T follicular helper cell (primary cell): Measurements from ENCODE around the gene WDR93.

Experiments
- DNase-seq: peaks from one replicate; pipeline ENCODE4 v3.0.0-alpha.2; 2020; ENCODE audit warnings: low read depth

The WDR93 gene

DNA sequence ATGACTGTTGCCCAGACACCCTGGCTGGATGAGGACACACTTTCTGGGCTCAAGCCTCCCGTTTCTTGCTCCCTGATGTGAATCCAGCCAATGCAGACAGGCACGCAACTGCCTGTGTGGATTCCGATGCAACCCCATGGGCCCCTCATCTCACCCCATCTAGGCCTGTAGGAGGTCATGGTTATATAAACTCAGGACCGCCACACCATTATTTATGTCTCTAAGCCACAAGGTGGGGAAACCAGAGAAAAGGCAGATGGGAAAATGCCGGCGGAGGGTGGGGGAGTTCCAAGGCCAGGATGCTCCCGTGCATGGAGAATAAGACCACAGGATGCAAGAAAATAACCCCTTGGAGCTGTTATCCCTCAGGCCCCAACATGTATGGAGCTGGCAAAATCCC lies 58.4 kb downstream of the WDR93 start:
- DNase-seq = no peak

DNA sequence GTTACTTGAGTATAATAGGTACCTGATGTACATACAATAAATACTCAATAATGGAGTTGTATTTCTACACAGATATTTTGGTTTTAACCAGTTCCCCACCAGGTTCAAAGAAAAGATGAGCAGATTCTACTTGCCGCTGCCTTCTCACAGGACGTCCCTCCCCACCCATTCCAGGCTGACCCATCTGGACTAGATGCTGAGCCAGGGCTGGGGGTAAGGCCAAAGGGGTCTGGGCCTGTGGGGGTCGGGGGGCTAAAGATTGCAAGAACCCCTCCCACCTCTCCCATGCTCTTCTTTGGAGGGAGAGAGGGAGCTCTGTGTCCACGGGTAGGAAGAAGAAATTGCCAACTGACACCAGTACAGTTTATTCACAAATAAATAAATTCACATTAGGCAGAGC lies 58.9 kb downstream of the WDR93 start:
- DNase-seq = no peak

DNA sequence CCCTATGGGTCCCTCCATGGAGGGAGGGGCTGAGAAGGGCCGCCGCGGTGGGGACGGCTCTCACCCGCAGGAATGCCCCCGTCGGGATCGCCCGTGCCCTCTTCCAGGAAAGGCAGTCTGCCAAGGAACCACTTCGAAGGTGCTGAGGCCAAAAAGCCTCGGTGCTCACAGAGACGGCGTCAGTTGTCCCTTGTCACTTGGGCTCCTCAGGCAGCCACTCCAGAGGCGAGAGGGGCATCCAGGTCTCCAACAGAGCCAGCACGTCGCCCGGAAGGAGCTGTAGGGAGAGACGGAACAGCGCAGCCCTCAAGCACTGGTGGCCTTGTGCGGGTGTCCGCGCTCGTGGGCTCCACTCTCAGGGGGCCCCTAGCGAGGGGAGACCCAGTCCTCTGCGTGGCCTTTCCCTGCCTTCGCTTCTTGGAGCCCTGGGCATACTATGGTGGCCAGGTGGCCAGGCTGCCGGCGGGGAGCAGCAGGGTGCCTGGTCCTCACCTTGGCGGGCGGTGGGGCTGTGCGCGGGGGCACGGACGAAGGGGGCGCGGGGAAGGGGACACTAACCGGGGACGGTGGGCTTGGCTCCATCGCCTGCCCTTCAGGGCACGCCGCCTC lies 59.4 kb downstream of the WDR93 start:
- DNase-seq = no peak

DNA sequence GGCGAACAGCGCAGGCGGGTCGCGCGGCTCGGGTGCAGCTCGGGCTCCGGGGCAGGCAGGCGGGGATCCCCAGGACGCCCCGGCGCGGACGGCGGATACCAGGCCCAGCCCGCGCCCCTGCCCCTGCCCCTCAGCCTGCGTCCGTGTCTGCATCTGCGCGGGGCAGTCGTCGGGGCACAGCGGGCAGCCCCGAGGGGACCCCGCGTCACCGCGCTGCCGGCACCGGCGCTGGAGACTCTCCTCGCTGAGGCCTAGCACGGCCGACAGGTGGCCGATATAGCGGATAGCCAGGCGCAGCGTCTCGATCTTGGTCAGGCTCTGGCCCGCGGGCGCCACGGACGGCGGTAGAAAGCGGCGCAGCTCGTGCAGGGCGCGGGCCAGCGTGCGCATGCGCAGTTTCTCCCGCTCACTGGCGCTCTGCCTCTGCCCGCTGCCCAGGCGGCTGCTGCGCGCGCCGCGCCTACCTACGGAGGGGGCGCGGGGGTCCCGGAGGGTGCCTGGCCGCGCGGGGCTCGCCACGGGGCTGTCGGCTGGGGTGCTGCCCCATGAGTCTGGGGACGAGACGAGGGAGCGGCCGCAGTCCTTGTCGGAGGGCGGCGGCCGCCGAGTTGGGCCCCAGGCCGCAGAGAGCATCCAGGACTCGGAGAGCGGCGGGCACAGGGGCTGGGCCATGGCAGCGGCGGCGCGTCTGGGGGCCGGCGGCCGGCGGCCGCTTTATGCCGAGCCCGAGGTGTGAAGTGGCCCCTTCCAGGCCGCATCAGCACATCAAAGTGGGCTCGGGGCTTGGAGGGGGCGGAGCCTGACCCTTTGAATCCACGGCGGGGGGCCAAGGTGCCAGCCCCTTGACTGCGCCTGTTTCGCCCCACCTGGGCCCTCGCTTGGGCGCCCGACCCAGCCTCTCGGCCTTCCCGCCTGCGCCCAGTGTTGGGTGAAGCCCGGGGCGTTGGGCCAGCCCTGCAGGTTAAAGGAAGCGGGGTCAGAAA lies 60.2 kb downstream of the WDR93 start, which contains the start of gene MESP1:
TSS of gene MESP1 (minus strand) at position 690 of the 983 bp plus-strand sequence. CDS start at position 672, 18 bp downstream.
- DNase-seq = peak; percentile 73

- DNase-seq = no peak
Measured at GRCh38 chr15:89751748-89752147, 61.1 kb downstream of the WDR93 start.

- no peak for DNase-seq
Measured at GRCh38 chr15:89753855-89754254, 63.2 kb downstream of the WDR93 start.

DNA sequence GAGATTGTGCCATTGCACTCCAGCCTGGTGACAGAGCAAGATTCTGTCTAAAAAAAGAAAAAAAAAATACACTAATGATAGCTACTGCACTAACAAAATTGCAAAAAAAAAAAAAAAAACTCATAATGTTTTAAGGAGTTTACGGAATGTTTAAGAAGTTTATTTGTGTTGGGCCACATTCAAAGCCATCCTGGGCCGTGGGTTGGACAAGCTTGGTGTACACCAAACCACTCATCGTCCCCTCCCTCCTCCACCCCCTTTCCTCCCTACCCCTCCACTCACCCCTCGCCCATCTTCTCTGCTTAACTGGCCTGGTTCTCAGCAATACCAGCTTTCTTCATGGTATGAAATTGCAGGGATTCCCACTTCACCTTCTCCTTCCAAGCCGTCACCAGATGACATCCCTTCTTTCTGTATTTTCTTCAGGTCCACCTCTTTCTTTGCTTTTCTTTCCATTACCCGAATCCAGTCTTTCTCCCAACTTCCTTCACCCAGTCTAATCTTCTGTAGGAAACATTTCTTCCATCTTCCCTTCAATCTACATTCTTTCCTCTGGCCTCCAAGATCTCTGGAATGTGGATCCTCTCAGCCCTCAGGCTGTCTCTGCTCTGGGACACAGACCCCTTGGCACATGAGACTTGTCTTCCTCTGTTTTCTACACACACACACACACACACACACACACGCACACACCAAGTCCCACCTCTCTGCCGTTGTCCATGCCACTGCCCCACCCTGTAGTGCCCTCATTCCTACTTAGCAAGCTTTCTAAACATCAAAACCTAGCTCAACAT lies 63.9 kb downstream of the WDR93 start:
- DNase-seq = no peak

DNA sequence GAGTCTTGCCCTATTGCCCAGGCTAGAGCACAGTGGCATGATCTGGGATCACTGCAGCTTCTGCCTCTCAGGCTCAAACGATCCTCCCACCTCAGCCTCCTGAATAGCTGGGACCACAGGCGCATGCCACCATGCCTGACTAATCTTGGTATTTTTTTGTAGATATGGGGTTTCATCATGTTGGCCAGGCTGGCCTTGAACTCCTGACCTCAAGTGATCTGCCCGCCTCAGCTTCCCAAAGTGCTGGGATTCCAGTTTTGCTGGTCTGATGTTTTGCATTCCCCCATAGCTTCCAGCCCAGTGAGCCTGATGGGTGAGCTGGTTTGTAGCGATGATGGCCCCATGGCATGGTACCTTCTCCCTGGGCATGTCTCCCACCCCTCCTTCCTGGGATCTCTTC lies 65.1 kb downstream of the WDR93 start:
- no peak for DNase-seq

DNA sequence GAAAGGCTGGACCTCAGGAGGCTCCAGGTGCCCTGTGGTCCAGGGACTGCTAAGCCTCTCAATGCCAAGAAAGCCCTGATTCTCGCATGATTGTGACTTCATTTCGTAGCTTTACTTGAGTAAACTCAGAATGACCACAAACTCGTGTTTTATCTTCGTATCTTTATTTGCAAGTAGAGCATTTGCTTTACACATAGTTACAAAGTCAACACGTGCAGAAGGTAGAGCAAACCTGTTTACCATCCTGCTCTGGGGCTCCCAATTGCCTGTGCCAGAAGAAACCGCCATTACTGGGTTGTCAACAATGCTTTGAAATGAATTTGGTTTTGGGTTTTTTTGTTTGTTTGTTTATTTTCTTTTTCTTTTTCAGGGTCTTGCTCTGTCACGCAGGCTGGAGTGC lies 66.3 kb downstream of the WDR93 start:
- DNase-seq = no peak

GRCh38 chr15:89758283-89758682 lies 67.7 kb downstream of the WDR93 start:
- no peak for DNase-seq

DNA sequence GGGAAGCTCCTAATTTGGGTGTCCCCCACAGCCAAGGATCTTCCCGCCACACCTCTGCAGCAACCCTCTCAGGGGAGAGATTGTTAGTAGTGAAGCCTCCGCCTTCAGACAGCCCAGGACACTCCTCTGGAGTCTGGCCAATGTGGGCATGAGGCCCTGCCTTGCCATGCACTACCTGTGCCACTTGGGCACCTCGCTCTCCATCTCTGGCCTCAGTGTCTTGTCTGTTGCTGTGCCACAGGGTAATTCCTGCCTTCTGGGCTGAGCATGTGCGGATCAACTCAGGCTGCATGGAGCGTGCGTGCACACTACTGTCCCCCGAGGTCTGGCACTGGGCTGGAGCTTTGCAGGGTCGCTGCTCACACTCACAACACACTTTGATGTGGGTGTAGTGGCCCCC lies 68.4 kb downstream of the WDR93 start:
- no peak for DNase-seq

- DNase-seq = no peak
Measured at GRCh38 chr15:89759835-89760234, 69.2 kb downstream of the WDR93 start.

- DNase-seq = peak; percentile 38
Measured at GRCh38 chr15:89760303-89761008, 69.8 kb downstream of the WDR93 start.

GRCh38 chr15:89761009-89761831 lies 70.6 kb downstream of the WDR93 start:
- no peak for DNase-seq

- no peak for DNase-seq
Measured at GRCh38 chr15:89761929-89762328, 71.3 kb downstream of the WDR93 start.

DNA sequence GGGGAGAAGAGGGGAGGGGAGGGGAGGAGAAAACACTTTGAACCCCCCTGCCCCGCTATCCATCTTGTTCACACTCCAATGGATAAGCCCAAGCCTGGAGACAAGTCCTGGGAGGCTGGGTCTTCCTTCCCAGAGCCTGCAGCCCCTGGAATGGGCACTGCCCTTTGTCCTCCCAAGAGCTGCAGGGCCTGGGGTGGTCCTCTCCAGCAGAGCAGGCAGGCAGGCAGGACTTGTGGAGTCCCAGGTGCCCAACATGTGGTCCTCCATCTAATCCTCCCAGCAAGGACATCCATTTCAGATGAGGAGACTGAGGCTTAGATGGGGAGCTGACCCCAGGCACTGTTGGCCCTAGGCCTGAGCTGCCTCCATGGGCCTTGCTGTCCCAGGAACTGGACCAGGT lies 75.1 kb downstream of the WDR93 start:
- no peak for DNase-seq

DNA sequence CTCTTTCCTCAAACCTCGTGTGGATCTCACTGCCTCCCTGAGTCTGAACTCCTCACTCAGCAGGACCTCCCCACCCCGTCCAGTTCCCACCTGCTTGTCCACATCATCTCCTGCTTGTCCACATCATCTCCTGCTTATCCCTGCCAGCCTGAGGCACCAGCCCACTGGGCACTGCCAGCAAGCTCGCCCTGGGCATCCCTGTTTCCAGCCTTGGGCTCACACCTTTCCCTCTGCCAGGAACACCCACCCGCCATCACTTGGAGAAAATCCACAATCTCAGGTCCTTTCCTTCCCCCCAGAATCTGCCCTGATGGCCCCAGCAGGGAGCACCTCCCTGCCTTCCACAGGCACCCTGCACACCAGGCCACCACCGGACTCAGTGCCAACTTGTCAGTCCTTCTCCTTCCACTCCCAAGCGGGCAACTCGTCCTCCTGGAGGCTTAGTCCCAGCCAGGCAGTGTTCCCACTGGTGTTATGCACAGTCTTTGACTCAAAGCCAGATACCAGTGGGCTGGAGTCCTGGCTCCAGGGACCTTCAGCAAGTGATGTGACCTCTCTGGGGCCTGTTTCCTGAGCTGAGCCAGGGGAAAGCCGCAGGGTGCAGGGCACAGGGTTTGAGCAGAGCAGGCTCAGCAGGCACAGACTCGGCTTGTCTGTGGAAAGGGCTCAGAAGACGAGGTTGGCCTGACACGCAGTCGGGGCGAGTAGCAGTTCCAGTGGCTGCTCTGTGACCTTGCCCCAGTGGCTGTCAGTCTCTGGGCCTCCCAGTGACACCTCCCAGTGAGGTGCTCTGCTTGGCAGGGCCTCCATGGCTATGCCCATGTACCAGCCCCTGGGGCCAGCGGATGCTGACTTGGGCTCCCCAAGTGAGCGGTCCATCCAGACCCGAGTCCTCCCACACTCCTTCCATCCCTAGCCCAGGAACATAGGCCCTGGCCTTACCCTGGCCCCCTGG lies 76.0 kb downstream of the WDR93 start:
- DNase-seq = no peak

- no peak for DNase-seq
Measured at GRCh38 chr15:89767411-89767915, 76.9 kb downstream of the WDR93 start.

DNA sequence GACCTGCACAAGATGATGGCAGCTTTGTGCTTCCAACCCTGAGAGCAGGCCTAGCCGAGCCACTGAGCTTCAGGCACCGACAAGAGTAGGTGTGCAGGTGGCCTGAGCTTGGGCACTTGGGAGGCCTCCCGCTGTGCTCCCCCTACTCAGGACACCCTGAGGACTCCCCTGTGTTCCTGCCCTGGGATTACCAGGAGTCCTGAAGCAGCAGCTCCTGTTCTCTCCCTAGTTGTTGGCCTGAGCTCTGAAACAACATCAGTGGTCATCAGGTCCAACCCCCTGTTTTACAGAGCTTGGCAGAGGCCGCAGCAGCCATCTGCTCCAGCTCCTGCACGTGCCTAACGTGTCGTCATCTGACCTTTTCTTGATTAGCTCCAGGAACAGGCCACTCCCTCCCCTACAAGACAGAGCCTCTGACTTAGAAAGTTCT lies 77.5 kb downstream of the WDR93 start:
- no peak for DNase-seq
